ENCODE data around the gene SLC2A10.
"Not testable (repeated sequence)": the region's sequence is repeated elsewhere in the genome, so short reads cannot be mapped to it uniquely, and the experiment has no call there.

The SLC2A10 gene

GRCh38 chr20:46674253-46675083 lies 35.0 kb upstream of the SLC2A10 start:
- Histone ChIP-seq H3K36me3 (ENCODE audit: low read length) (no peaks in the 10 kb centered on the region), H3K4me2 (ENCODE audit: low read depth, low read length, poor library complexity, severe bottlenecking) (no peak overlapping the region), H3F3A (ENCODE audit: insufficient read depth) (no peaks in the 10 kb centered on the region), H4K20me1 (ENCODE audit: low read depth, low read length) (no peaks in the 10 kb centered on the region), H3K4me3 (ENCODE audit: insufficient read depth, low read length, poor library complexity, severe bottlenecking) (no peak overlapping the region), H3K9me2 (replicated peaks; ENCODE audit: insufficient read depth, low read length) (no peaks in the 10 kb centered on the region), H2AFZ (ENCODE audit: low read depth, low read length, severe bottlenecking) (no peak overlapping the region), H3K79me2 (ENCODE audit: insufficient read depth, low read length) (no peaks in the 10 kb centered on the region), H3K27me3 (ENCODE audit: low read length) (no peaks in the 10 kb centered on the region), H3K27ac (ENCODE audit: low read depth, low read length) (no peak overlapping the region), H3K9me3 (ENCODE audit: insufficient read depth, low read length) (peaks cover 14% of the 10 kb centered on the region; the same call in 1 of the 2 replicates), H3K9ac (ENCODE audit: low read length) (no peak overlapping the region)
- no peak for TF ChIP-seq EZH2phosphoT487 (conservative IDR thresholded peaks at IDR 0.05; ENCODE audit: low read length)
- no peak for TF ChIP-seq CTCF (IDR thresholded peaks at IDR 0.05; ENCODE audit: insufficient read depth, low read length, poor library complexity, severe bottlenecking)

GRCh38 chr20:46676649-46677316 lies 32.7 kb upstream of the SLC2A10 start:
- not testable (repeated sequence) for H2AFZ ChIP-seq (ENCODE audit: low read depth, low read length, severe bottlenecking); H3K79me2 ChIP-seq (ENCODE audit: insufficient read depth, low read length); H3K4me2 ChIP-seq (ENCODE audit: low read depth, low read length, poor library complexity, severe bottlenecking); H3K27ac ChIP-seq (ENCODE audit: low read depth, low read length); H3F3A ChIP-seq (ENCODE audit: insufficient read depth); H3K9ac ChIP-seq (ENCODE audit: low read length); H3K36me3 ChIP-seq (ENCODE audit: low read length); H3K9me3 ChIP-seq (ENCODE audit: insufficient read depth, low read length); H3K4me3 ChIP-seq (ENCODE audit: insufficient read depth, low read length, poor library complexity, severe bottlenecking); H3K9me2 ChIP-seq (replicated peaks; ENCODE audit: insufficient read depth, low read length); H4K20me1 ChIP-seq (ENCODE audit: low read depth, low read length); H3K27me3 ChIP-seq (ENCODE audit: low read length)

GRCh38 chr20:46677608-46678007 lies 31.8 kb upstream of the SLC2A10 start:
- H3F3A ChIP-seq (ENCODE audit: insufficient read depth), result peaks cover 11% of the 10 kb centered on the region
- H3K27ac ChIP-seq (ENCODE audit: low read depth, low read length), result no peak overlapping the region

More at GRCh38 chr20:46677608-46678007, 31.8 kb upstream of the SLC2A10 start:
- Histone ChIP-seq H3K9me3 (ENCODE audit: insufficient read depth, low read length) (no peaks in the 10 kb centered on the region), H3K79me2 (ENCODE audit: insufficient read depth, low read length) (no peaks in the 10 kb centered on the region), H3K4me2 (ENCODE audit: low read depth, low read length, poor library complexity, severe bottlenecking) (no peak overlapping the region), H2AFZ (ENCODE audit: low read depth, low read length, severe bottlenecking) (no peak overlapping the region), H3K36me3 (ENCODE audit: low read length) (no peaks in the 10 kb centered on the region), H3K9ac (ENCODE audit: low read length) (no peak overlapping the region), H3K9me2 (replicated peaks; ENCODE audit: insufficient read depth, low read length) (no peaks in the 10 kb centered on the region), H3K4me3 (ENCODE audit: insufficient read depth, low read length, poor library complexity, severe bottlenecking) (no peak overlapping the region), H3K27me3 (ENCODE audit: low read length) (no peaks in the 10 kb centered on the region), H4K20me1 (ENCODE audit: low read depth, low read length) (peaks cover 4% of the 10 kb centered on the region; the same call in 1 of the 2 replicates)
- no peak for TF ChIP-seq EZH2phosphoT487 (conservative IDR thresholded peaks at IDR 0.05; ENCODE audit: low read length)
- no peak for TF ChIP-seq CTCF (IDR thresholded peaks at IDR 0.05; ENCODE audit: insufficient read depth, low read length, poor library complexity, severe bottlenecking)
